Measurements from ENCODE around the gene BCOR. TPM values are rescaled to one million over a fixed set of nuclear protein-coding genes. Genes with fewer than 3 reads are reported as not detected.

Gene BCOR
- total and polyA plus RNA-seq, 2 of the 13 experiments (the other 11 are each of a cell fraction or from before 2014, with no cell fraction given) = 14.3 to 15.2 TPM

DNA sequence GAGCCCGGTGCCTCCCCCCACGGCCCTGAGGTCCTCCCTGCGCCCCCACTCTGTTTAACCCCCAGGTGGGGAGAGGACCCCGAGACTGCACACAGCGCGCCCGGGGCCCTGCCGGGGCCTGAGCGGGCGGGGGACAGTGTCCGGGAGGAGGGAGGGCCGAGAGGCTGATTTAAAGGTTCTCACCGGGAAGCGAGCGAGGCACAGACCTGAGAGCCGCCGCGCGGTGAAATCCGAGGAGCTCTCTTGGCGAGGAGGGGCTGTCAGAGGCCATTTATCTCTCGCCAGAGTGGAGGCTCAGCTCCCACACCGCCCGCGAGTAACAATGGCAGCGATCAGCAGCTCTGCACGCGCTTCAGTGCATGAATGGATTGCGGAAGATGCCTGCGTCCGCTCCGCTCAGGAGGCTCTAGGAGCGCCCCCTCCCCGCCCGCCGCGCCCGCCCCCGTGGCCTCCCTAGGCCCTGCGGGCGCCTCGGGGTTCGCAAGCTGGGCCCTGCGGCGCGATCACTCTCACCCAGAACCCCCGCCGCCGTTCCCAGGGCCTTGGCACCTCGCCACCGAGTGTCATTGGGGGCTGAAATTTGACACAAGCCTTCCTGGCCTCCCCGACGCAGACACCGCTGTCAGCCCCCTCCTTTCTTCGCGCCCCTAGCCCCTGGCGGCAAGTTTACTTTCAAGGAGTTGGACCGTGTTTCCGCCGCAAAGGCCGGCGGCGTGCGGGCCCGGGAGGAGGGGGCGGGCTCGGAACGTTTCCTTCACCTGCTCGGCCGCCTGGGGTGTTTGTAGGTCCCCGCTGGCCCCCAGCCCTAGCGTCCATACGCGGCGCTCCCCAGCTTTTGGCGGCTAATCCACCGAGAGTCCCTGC lies 48.7 kb upstream of the BCOR start (continued):
- TF ChIP-seq NONO (IDR thresholded peaks at IDR 0.05) = no peak
- TF ChIP-seq NONO (CRISPR knock-in tag; conservative IDR thresholded peaks at IDR 0.05) = no peak
- TF ChIP-seq REXO4 (CRISPR knock-in tag; IDR thresholded peaks at IDR 0.05; ENCODE audit: borderline replicate concordance) = no peak
- no peak for TF ChIP-seq FOXP4 (CRISPR knock-in tag; IDR thresholded peaks at IDR 0.05)
- no peak for TF ChIP-seq ADNP (CRISPR knock-in tag; IDR thresholded peaks at IDR 0.05)
- TF ChIP-seq MEIS2 (CRISPR knock-in tag; IDR thresholded peaks at IDR 0.05) = no peak
- no peak for TF ChIP-seq TP53 (CRISPR knock-in tag; conservative IDR thresholded peaks at IDR 0.05)
- no peak for TF ChIP-seq AHR (CRISPR knock-in tag; IDR thresholded peaks at IDR 0.05)
- TF ChIP-seq ZNF691 (CRISPR knock-in tag; IDR thresholded peaks at IDR 0.05; ENCODE audit: borderline replicate concordance, low read depth) = no peak
- no peak for TF ChIP-seq ZNF333 (CRISPR knock-in tag; IDR thresholded peaks at IDR 0.05; ENCODE audit: borderline replicate concordance)
- no peak for TF ChIP-seq ZNF790 (CRISPR knock-in tag; IDR thresholded peaks at IDR 0.05; ENCODE audit: borderline replicate concordance)
- no peak for TF ChIP-seq CREM (IDR thresholded peaks at IDR 0.05)
- TF ChIP-seq CREM (CRISPR knock-in tag; IDR thresholded peaks at IDR 0.05) = no peak
- TF ChIP-seq ZNF772 (CRISPR knock-in tag; IDR thresholded peaks at IDR 0.05) = no peak
- no peak for TF ChIP-seq DZIP1 (CRISPR knock-in tag; IDR thresholded peaks at IDR 0.05)
- TF ChIP-seq LCORL (IDR thresholded peaks at IDR 0.05) = no peak
- TF ChIP-seq LCORL (CRISPR knock-in tag; IDR thresholded peaks at IDR 0.05) = no peak
- TF ChIP-seq ZNF687 (CRISPR knock-in tag; IDR thresholded peaks at IDR 0.05) = peak; percentile 78
- TF ChIP-seq MAFF (IDR thresholded peaks at IDR 0.05; ENCODE audit: low read depth, low read length) = no peak
